HG02938 (cell line): ENCODE measurements around the gene EML1.

Experiments
- ATAC-seq: cut with Tn5 transposase; IDR thresholded peaks from one replicate; pipeline ENCODE4 v1.9.1; 2021; ENCODE audit warnings: mild to moderate bottlenecking, moderate library complexity; ENCODE audit not compliant: unreplicated experiment

The EML1 gene

GRCh38 chr14:99952453-99952852, 159.2 kb downstream of the EML1 start:
- no peak for ATAC-seq

- no peak for ATAC-seq
These were observed 162.7 kb downstream of the EML1 start for GRCh38 chr14:99955826-99956455.

- ATAC-seq, result no peak
These were observed 165.2 kb downstream of the EML1 start for GRCh38 chr14:99958380-99958779.

GRCh38 chr14:99961826-99962518, 168.8 kb downstream of the EML1 start:
- ATAC-seq, result no peak

- no peak for ATAC-seq
These were observed 171.8 kb downstream of the EML1 start for GRCh38 chr14:99964979-99965378.

- no peak for ATAC-seq
These were observed 173.0 kb downstream of the EML1 start for GRCh38 chr14:99966037-99966835.

- no peak for ATAC-seq
These were observed 173.7 kb downstream of the EML1 start for GRCh38 chr14:99966912-99967311.

GRCh38 chr14:99968191-99968920, 175.1 kb downstream of the EML1 start:
- ATAC-seq, result no peak

- no peak for ATAC-seq
These were observed 175.7 kb downstream of the EML1 start for GRCh38 chr14:99968941-99969340.

GRCh38 chr14:99969673-99970322, 176.6 kb downstream of the EML1 start:
- ATAC-seq, result no peak

GRCh38 chr14:99971087-99971940, 178.1 kb downstream of the EML1 start:
- ATAC-seq, result peak; percentile 55

GRCh38 chr14:99971941-99972747, 178.9 kb downstream of the EML1 start:
- ATAC-seq, result peak; percentile 26

- ATAC-seq, result no peak
These were observed 179.7 kb downstream of the EML1 start for GRCh38 chr14:99972748-99973466.

GRCh38 chr14:99975190-99975589, 182.0 kb downstream of the EML1 start:
- ATAC-seq, result no peak

- no peak for ATAC-seq
These were observed 182.8 kb downstream of the EML1 start for GRCh38 chr14:99976021-99976420.

- ATAC-seq, result no peak
These were observed 183.5 kb downstream of the EML1 start for GRCh38 chr14:99976681-99977080.

- ATAC-seq, result no peak
These were observed 187.1 kb downstream of the EML1 start for GRCh38 chr14:99980299-99980698.

- ATAC-seq, result no peak
These were observed 188.6 kb downstream of the EML1 start for GRCh38 chr14:99981806-99982205.
